Psoas muscle (tissue), 8 donors: ENCODE data around the gene PRPF31. TPM values are rescaled to one million over a fixed set of nuclear protein-coding genes. Genes with fewer than 3 reads are reported as not detected.

Experiments
- ATAC-seq, 4 donors: fragments of 200-7000 bp; cut with Tn5 transposase; one replicate each; pipeline ENCODE4 v1.9.1; 2020; ENCODE audit warnings: moderate library complexity in 3 of 4, mild to moderate bottlenecking in 2 of 4
- DNase-seq, 2 donors: peaks; one replicate each; pipeline ENCODE4 v3.0.0-alpha.2; 2020
- H3K27ac ChIP-seq: fragments of 200-600 bp; one replicate; pipeline ENCODE4 v1.8.0; 2022
- H3K27me3 ChIP-seq, 3 donors: fragments of 200-600 bp in 1 of 3; one replicate each; pipeline versions ENCODE4 v1.6.1 to v1.8.0; 2013 to 2022; ENCODE audit warnings: low read length in 2 of 3, mild to moderate bottlenecking in 2 of 3, moderate library complexity in 1 of 3; ENCODE audit not compliant: insufficient read depth in 3 of 3
- H3K36me3 ChIP-seq, 2 donors: fragments of 200-600 bp in 1 of 2; one replicate each; pipeline versions ENCODE4 v1.6.1 to v1.8.0; 2013 to 2022; ENCODE audit warnings: low read depth in 1 of 2, mild to moderate bottlenecking in 1 of 2, moderate library complexity in 1 of 2; ENCODE audit not compliant: insufficient read depth in 1 of 2
- H3K4me1 ChIP-seq: fragments of 200-600 bp; one replicate; pipeline ENCODE4 v1.8.0; 2022
- H3K4me3 ChIP-seq: fragments of 200-600 bp; one replicate; pipeline ENCODE4 v1.8.0; 2022; ENCODE audit warnings: mild to moderate bottlenecking
- H3K9me3 ChIP-seq: fragments of 200-600 bp; one replicate; pipeline ENCODE4 v1.8.0; 2022
- WGBS, 3 donors: extraction: QIAGEN DNeasy Blood & Tissue Kit; methylation state at CpG; one replicate each; pipeline versions ENCODE4 v1.1.6 to v1.1.7; 2013; 5-methylcytosine and 5-hydroxymethylcytosine counted together
- intact Hi-C, 2 donors: fragments of 100-400 bp; cut with DNase I; formaldehyde crosslinking; loops; one replicate each; pipeline versions ENCODE4 v1.11.0 to v1.14.2; 2022
- polyA plus RNA-seq, 3 donors: library from polyadenylated mRNA; stranded (reverse); fragments of 200-250 nt; gene quantifications; one replicate each; pipeline ENCODE4 v1.2.3, GENCODE V29; 2013
- total RNA-seq, 4 donors: library from RNA; stranded (reverse); fragmentation: NEBNext Ultra II Directional in 2 of 4; extraction: Animal tissue kit (Norgen Biotek cat#: 25700) in 2 of 4; gene quantifications; one replicate each; pipeline versions ENCODE4 v1.2.1 to v1.2.4, GENCODE V29; 2021 to 2023
- TF ChIP-seq, protein P1 (sequence below): fragments of 200-600 bp; IDR thresholded peaks from one replicate; pipeline ENCODE4 v1.8.0; 2022; ENCODE audit warnings: antibody characterized with exemption
- donor health status: healthy with polysubstance abuse.
- donor health status: DM: no; HTN: no; CAD: no; lungs with moderate emphysema.
- donor health status: Bipolar disorder and iron deficiency.
- donor health status: healthy.
- donor health status: DM: yes; HTN: yes; CAD: no.
- donor health status: DM: no; HTN: no; CAD: no.
- donor health status: DM: no; HTN: no; CAD: no.
- donor health status: DM: yes; HTN: yes; CAD: no.

PRPF31 gene
- total and polyA plus RNA-seq, 7 donors, result 32.3 to 54.3 (median 39.4) TPM

DNA sequence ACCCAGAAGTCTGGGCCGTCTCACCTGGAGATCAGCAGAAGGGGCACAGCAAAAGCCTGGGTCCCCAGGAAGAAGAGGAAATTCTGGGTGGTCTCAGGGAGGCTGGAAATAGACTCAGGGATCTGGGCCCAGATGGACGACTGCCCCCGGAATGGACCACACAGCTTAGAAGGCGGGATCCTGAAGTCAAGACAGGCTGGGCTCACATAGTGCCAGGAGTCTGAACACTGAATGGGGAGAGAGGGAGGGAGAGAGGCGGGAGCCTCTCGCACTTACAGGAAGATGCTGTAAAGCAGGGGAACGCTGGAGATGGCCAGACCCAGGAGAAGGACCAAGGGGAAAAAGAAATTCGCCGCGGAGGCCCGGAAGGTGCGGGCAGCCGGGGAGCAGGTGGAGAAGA, 45.3 kb downstream of the PRPF31 start:
- peak overlapping the region; percentile 89 for H3K4me3 ChIP-seq
- no peak for DNase-seq
- H3K9me3 ChIP-seq, result no peaks in the 10 kb centered on the region
- peaks cover 27% of the 10 kb centered on the region for H3K4me1 ChIP-seq
- 41 to 49% (median 48%) methylated on average over 12 to 13 of the region's 13 CpGs for WGBS, 3 donors
- peaks cover 0 to 9% (median 0%) of the 10 kb centered on the region in 3 donors for H3K27me3 ChIP-seq
- intact Hi-C loops, result loop anchor here in 1 of 2 donors (10.0 kb wide), 1 partner anchor 234 kb away; no protein-coding TSS in a partner anchor
- TF ChIP-seq, protein P1, sequence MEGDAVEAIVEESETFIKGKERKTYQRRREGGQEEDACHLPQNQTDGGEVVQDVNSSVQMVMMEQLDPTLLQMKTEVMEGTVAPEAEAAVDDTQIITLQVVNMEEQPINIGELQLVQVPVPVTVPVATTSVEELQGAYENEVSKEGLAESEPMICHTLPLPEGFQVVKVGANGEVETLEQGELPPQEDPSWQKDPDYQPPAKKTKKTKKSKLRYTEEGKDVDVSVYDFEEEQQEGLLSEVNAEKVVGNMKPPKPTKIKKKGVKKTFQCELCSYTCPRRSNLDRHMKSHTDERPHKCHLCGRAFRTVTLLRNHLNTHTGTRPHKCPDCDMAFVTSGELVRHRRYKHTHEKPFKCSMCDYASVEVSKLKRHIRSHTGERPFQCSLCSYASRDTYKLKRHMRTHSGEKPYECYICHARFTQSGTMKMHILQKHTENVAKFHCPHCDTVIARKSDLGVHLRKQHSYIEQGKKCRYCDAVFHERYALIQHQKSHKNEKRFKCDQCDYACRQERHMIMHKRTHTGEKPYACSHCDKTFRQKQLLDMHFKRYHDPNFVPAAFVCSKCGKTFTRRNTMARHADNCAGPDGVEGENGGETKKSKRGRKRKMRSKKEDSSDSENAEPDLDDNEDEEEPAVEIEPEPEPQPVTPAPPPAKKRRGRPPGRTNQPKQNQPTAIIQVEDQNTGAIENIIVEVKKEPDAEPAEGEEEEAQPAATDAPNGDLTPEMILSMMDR, result no peak
- H3K27ac ChIP-seq, result no peak overlapping the region
- H3K36me3 ChIP-seq, result peaks cover 2 to 25% of the 10 kb centered on the region in 2 donors
- ATAC-seq, result no peak

DNA sequence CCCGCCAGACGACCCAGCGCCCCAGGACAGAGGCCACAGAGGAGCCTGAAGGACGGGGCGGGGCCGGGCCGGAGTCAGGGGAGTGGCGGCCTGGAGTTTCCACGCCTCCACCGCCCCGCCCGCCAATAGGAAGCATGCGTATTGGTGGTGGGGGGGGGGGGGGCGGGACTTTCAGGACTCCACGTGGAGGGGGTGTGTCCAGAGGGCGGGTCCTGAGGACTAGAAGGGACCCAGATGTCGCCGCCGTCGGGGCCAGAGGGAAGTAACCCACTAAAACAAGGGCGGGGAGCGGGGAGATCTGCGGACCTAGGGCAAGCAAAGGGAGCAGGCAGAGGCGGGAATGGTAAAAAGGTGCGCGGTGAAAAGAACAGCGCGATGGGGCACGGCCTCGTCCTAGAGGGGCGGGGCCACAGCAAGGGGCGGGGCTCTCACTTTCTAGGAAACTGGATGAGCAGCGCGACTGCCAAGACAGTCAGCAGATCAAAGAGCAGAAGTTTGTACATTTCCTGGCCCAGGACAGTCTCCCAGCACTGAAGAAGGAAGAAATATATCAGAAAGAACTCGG, 46.8 kb downstream of the PRPF31 start:
- Histone ChIP-seq H3K9me3 (no peaks in the 10 kb centered on the region), H3K4me3 (peak overlapping the region; percentile 55), H3K4me1 (peaks cover 27% of the 10 kb centered on the region), H3K27me3 (peaks cover 0 to 16% (median 0%) of the 10 kb centered on the region in 3 donors), H3K36me3 (peaks cover 0 to 10% of the 10 kb centered on the region in 2 donors), H3K27ac (no peak overlapping the region)
- intact Hi-C loops, result loop anchor here in 1 of 2 donors (10.0 kb wide), 1 partner anchor 232 kb away; no protein-coding TSS in a partner anchor
- DNase-seq (peak; percentile 86 to 90), ATAC-seq (peak; percentile 17 to 43 (median 40))
- TF ChIP-seq, protein P1, result no peak
- 4 to 5% (median 5%) methylated on average over 29 to 35 of the region's 35 CpGs for WGBS, 3 donors

DNA sequence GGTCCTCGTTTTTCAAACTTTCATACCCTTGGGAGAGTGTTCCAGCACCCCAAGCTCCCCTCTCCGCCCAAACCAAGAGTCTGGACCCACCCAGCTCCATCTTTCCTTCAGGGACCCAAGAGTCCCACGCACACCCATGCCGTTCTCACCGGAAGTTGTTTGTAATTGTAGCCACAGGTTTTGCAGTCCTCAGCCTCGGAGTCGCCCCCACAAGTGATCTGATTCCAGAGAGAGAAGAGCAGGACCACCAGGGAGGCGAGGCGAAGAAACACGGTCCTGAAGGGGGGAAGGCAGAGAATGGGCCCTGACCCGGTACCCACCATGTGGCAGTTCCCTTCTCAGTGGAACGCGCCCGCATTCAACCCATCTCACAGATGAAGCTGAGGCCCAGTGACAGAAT, 47.3 kb downstream of the PRPF31 start:
- WGBS, 3 donors, result 66 to 80% (median 71%) methylated on average over 14 of the region's 14 CpGs
- peaks cover 0 to 5% of the 10 kb centered on the region in 2 donors for H3K36me3 ChIP-seq
- no peak overlapping the region for H3K27ac ChIP-seq
- H3K27me3 ChIP-seq, result peaks cover 0 to 16% (median 0%) of the 10 kb centered on the region in 3 donors
- H3K9me3 ChIP-seq, result no peaks in the 10 kb centered on the region
- H3K4me3 ChIP-seq, result peak overlapping the region; percentile 55
- intact Hi-C loops, result loop anchor here in 1 of 2 donors (10.0 kb wide), 1 partner anchor 232 kb away; no protein-coding TSS in a partner anchor
- TF ChIP-seq, protein P1, result no peak
- no peak for ATAC-seq
- no peak for DNase-seq
- peaks cover 27% of the 10 kb centered on the region for H3K4me1 ChIP-seq

DNA sequence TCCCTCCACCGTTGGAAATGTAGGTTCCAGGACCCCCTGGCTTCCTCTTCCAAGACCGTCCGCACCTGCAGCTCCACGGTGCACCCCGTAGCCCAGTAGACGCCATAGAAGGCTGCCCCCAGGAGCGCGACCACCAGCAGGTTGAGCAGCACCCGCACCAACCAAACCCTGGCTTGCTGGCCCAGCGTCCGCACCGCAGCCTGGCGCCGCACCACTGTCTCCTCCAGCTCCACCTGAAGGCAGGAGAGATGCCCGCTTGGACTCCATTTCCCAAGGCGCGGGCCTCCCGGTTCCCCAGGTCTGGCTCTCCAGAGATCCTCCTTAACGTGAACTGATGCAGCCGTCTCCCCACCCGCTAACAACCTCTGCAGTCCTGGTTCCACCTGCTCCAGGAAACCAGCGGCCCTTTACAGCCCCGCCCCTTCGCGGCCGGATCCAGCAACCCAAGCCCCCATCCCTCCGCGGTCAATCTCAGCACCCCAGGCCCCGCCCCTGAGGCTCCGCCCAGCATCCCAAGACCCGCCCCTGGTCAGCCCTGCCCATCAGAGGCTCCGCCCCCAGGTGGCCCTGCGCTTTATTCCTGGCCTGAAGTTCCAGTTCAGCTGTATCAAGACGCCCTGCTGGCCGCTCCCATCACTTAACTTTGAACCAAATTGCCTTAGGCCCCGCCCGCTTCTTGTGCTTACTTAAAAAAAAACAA, 49.0 kb downstream of the PRPF31 start:
- Histone ChIP-seq H3K4me1 (peaks cover 18% of the 10 kb centered on the region), H3K27ac (no peak overlapping the region), H3K36me3 (no peaks in the 10 kb centered on the region), H3K9me3 (no peaks in the 10 kb centered on the region), H3K27me3 (peaks cover 0 to 16% (median 0%) of the 10 kb centered on the region in 3 donors), H3K4me3 (peak overlapping the region; percentile 24)
- TF ChIP-seq, protein P1, result no peak
- DNase-seq, result peak in 1 of 2 donors; percentile 73
- WGBS, 3 donors, result 13 to 16% (median 14%) methylated on average over 37 of the region's 37 CpGs
- ATAC-seq, result no peak
- intact Hi-C loops, result loop anchor here in 1 of 2 donors (10.0 kb wide), 1 partner anchor 230 kb away; no protein-coding TSS in a partner anchor
